Measurements from ENCODE around the gene GLI3.

The GLI3 gene

GRCh38 chr7:42033480-42033879, 203.5 kb downstream of the GLI3 start:
- DNase-seq (ENCODE audit: low read depth), result no peak

GRCh38 chr7:42029405-42029804, 207.6 kb downstream of the GLI3 start:
- DNase-seq (ENCODE audit: low read depth), result no peak

DNA sequence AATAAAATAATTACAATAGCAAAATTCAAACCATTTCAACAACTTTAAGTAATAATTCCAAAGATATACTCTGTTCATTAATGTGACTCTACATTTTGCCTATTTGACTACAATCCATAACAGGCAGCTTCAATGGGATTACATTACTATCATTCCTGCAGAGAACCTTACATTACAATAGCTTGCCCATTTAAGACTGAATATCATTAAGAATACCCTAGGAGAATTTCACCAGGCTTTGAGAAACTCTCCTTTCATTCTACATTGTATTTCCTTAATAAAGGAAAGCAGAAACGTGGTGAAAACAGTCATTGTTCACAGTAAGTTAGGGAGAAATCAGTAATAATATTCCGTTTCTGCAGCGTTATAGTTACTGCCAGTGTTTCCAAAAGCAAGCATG, 209.5 kb downstream of the GLI3 start:
- no peak for DNase-seq (ENCODE audit: low read depth)

GRCh38 chr7:42026622-42027197, 210.3 kb downstream of the GLI3 start:
- no peak for DNase-seq (ENCODE audit: low read depth)

GRCh38 chr7:42025635-42026375, 211.2 kb downstream of the GLI3 start:
- DNase-seq (ENCODE audit: low read depth), result no peak

- no peak for DNase-seq (ENCODE audit: low read depth)
Observed at GRCh38 chr7:42024537-42024936, 212.5 kb downstream of the GLI3 start.

DNA sequence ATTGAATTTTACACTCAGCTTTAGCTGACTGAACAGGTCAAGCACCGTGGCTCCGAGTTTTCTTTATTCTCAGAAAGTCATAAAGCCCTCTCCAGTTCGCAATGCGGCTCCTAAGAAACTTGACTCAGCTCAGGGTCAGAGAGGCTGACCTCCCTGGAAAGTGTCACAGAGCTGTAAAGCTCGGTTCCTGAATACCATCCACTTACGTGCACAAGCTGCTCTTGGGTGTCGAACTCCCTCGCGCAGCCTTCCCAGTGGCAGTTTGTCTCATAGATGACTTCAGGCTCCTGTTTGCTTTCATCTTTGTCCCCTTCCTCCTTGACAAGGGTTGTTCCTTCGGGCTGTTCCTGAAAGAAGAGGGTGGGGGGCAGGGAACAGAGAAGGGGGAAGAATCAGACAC, 213.7 kb downstream of the GLI3 start:
- DNase-seq (ENCODE audit: low read depth), result no peak

DNA sequence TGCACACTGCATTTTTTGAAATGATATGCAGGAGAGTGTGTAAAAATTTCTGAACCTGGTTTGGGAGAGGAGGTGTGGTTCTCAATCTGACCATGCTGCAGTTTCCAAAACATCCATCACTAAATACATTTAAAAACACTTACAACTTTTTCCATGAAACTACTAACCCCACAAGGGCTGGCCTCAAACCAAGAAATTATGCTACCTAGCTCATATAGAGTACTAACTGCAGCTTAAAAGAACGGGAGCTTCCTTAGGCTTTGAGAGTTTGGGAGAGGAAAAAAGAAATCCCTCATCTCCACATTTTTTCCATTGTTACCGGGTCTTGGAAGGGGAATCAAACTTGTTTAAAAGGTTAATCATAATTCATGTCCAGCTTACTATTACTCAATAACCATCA, 214.2 kb downstream of the GLI3 start:
- DNase-seq (ENCODE audit: low read depth), result no peak

- DNase-seq (ENCODE audit: low read depth), result no peak
Observed at GRCh38 chr7:42022056-42022455, 215.0 kb downstream of the GLI3 start.

DNA sequence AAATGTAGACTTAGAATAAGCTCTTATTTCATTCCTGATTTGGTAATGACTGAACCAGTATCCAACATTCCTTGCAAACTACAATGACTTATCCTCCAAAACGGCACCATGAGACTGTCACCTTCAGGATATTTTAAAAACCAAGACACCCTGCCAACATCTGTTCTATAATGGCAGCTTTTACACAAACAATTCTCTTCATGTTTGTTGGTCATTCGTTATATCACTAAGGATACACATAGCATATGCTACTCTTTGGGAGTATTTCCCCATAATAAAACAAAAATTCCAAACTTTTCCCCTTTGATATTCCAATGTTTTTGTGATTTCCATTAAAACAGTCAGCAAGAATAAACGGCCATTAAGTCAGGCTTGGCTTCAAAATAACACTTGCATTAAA, 215.4 kb downstream of the GLI3 start:
- no peak for DNase-seq (ENCODE audit: low read depth)

DNA sequence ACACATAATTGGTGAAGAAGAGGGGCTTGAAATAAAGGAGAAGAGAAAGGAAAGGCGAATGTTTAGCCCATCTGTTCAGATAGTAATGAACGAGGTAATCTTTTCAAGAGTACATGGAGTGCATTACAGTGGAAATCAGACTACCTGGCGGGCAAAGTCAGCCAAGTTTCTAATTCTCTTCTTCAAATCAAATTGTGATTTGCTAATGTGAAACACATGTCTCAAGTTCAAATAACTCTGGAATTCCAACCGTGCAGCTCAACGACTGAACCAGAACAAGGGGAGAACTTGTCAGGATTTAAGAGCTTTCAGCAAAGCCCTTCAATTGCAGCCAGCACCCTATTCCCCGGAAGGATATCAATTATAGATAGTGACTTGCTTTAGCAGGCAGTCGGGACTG, 216.9 kb downstream of the GLI3 start:
- DNase-seq (ENCODE audit: low read depth), result no peak

GRCh38 chr7:42017349-42017986, 219.5 kb downstream of the GLI3 start:
- DNase-seq (ENCODE audit: low read depth), result no peak

DNA sequence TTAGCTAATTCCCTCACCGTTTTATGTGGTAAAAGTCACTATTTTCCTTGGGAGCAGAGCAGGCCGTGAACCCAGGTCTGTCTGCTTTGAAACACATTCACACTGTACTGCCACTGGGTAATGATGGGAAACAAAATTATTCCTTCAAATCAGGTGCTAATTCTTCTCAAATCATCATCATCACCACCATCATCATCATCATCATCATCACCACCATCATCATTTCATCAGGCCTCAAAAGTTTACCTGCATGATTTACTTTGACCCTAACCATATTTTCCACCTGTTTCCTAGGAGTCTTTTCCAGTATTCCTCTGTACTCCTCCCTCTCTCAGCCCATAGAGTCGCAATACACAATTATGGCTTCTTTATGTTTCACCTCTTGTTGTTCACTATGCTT, 220.5 kb downstream of the GLI3 start:
- DNase-seq (ENCODE audit: low read depth), result no peak

GRCh38 chr7:42014625-42015618, 222.1 kb downstream of the GLI3 start:
- no peak for DNase-seq (ENCODE audit: low read depth)

GRCh38 chr7:42012786-42013360, 224.1 kb downstream of the GLI3 start:
- DNase-seq (ENCODE audit: low read depth), result no peak

- no peak for DNase-seq (ENCODE audit: low read depth)
Observed at GRCh38 chr7:42012313-42012712, 224.7 kb downstream of the GLI3 start.

GRCh38 chr7:42011846-42012245, 225.2 kb downstream of the GLI3 start:
- DNase-seq (ENCODE audit: low read depth), result no peak

DNA sequence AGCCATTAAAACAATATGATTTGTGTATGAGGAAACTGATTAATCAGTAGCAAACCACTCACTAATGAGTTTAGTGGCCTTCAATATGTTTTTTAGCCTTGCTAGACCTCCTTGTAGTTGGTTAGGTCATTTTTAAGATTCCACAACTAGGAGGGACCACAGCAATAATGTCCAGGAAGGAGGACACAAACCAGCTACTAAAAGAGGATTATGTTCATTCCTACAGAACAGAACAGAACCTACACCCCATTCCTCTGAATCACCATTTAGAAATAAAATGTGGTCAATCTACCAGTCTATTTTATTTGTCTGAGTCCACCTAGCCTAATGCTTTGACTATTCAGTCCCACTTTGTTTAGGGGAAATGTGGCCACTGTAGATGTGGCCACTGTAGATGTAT, 226.3 kb downstream of the GLI3 start:
- DNase-seq (ENCODE audit: low read depth), result no peak

- DNase-seq (ENCODE audit: low read depth), result no peak
Observed at GRCh38 chr7:42006801-42007513, 230.1 kb downstream of the GLI3 start.

- no peak for DNase-seq (ENCODE audit: low read depth)
Observed at GRCh38 chr7:42002654-42003053, 234.4 kb downstream of the GLI3 start.

DNA sequence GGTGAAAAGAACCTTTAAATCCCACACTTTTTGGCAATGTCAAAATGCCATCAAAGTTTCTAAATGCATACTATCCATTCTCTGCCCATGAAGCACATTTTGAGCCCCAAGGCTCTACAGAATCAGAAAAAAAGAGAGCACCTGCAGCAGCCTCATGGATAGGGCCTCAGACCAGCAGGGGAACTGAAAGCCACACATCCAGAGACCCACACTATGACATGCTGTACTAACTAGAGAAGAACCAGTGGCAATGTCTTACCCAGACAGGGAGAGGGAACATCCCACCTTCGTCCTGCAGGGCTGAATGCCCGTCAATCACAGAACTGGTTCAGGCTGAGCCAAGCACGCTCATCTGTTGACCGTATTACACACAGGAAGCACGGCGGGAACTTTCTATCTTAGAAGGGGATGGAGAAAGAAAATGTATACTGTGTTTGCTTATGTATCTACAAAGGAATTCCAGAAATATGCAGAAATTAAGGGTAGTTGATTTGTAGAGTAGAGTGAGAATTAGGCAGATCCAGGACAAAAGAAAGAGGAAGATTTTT, 237.2 kb downstream of the GLI3 start:
- DNase-seq (ENCODE audit: low read depth), result no peak
